Measurements from ENCODE around the gene EXOC5. TPM values are rescaled to one million over a fixed set of nuclear protein-coding genes. Genes with fewer than 3 reads are reported as not detected.
"Not testable (repeated sequence)": the region's sequence is repeated elsewhere in the genome, so short reads cannot be mapped to it uniquely, and the experiment has no call there.

Gene EXOC5
- total and polyA plus RNA-seq, 10 donors, result 8.8 to 77.2 (median 55.7) TPM

DNA sequence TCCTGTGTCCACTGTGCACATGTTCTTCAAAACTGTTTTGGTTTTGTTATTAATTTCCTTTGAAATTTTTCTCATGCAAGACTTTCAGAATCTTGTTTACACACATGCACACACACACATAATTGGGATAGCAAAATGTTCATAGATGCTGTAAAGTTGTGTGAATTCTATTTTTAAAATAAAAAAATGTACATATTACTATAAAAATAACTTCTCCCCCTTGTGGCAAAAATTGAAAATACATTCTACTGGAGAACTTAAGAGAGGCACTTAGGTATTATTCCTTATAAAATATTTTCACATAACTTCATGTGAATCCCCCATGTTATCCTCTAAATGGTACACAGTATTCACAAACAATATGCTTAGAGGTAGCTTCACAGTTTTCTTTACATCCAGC, 66.0 kb downstream of the EXOC5 start:
- H3K27ac ChIP-seq; H3K4me1 ChIP-seq; H3K4me3 ChIP-seq; H3K27me3 ChIP-seq (replicated peaks in 1 of 7); H3K9me3 ChIP-seq; intact Hi-C loops (cut with DNase I; ENCODE audit: low total_unique reads); DNase-seq: not testable (repeated sequence)
- peaks cover 0 to 19% (median under 1%) of the 10 kb centered on the region in 6 donors for H3K36me3 ChIP-seq
- TF ChIP-seq, protein P1, sequence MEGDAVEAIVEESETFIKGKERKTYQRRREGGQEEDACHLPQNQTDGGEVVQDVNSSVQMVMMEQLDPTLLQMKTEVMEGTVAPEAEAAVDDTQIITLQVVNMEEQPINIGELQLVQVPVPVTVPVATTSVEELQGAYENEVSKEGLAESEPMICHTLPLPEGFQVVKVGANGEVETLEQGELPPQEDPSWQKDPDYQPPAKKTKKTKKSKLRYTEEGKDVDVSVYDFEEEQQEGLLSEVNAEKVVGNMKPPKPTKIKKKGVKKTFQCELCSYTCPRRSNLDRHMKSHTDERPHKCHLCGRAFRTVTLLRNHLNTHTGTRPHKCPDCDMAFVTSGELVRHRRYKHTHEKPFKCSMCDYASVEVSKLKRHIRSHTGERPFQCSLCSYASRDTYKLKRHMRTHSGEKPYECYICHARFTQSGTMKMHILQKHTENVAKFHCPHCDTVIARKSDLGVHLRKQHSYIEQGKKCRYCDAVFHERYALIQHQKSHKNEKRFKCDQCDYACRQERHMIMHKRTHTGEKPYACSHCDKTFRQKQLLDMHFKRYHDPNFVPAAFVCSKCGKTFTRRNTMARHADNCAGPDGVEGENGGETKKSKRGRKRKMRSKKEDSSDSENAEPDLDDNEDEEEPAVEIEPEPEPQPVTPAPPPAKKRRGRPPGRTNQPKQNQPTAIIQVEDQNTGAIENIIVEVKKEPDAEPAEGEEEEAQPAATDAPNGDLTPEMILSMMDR (IDR thresholded peaks at IDR 0.05 in 8 of 11, conservative IDR thresholded peaks at IDR 0.05 in 3 of 11), result peak in 6 of 11 experiments; percentile 19 to 54 (median 42)

GRCh38 chr14:57199921-57200320, 68.8 kb downstream of the EXOC5 start:
- WGBS, 5 donors, result 88 to 96% (median 96%) methylated on average over 6 of the region's 6 CpGs
- no peak for TF ChIP-seq POLR2A (IDR thresholded peaks at IDR 0.05)
- no peak for TF ChIP-seq POLR2AphosphoS5 (IDR thresholded peaks at IDR 0.05)
- TF ChIP-seq, protein P1 (IDR thresholded peaks at IDR 0.05 in 8 of 11, conservative IDR thresholded peaks at IDR 0.05 in 3 of 11), result no peak
- no peak overlapping the region for H3K27ac ChIP-seq
- H3K27me3 ChIP-seq (replicated peaks in 1 of 7), result peaks cover 0 to 4% (median 0%) of the 10 kb centered on the region in 7 donors
- H3K36me3 ChIP-seq, result no peaks in the 10 kb centered on the region
- no peaks in the 10 kb centered on the region for H3K9me3 ChIP-seq
- DNase-seq, result no peak
- no peak overlapping the region for H3K4me3 ChIP-seq
- intact Hi-C loops (cut with DNase I; ENCODE audit: low total_unique reads), result no loop called here
- no peaks in the 10 kb centered on the region for H3K4me1 ChIP-seq

GRCh38 chr14:57189070-57189469, 79.6 kb downstream of the EXOC5 start:
- 71 to 89% (median 81%) methylated on average over 7 of the region's 7 CpGs for WGBS, 5 donors
- Histone ChIP-seq H3K9me3 (no peaks in the 10 kb centered on the region), H3K4me3 (no peak overlapping the region), H3K27ac (no peak overlapping the region), H3K27me3 (replicated peaks in 1 of 7) (peaks cover 0 to 15% (median 0%) of the 10 kb centered on the region in 7 donors), H3K4me1 (no peaks in the 10 kb centered on the region), H3K36me3 (no peaks in the 10 kb centered on the region)
- intact Hi-C loops (cut with DNase I; ENCODE audit: low total_unique reads), result no loop called here
- no peak for TF ChIP-seq POLR2AphosphoS5 (IDR thresholded peaks at IDR 0.05)
- DNase-seq, result no peak

GRCh38 chr14:57182760-57183503, 85.8 kb downstream of the EXOC5 start:
- intact Hi-C loops (cut with DNase I; ENCODE audit: low total_unique reads), result no loop called here
- Histone ChIP-seq H3K27ac (no peak overlapping the region), H3K27me3 (replicated peaks in 1 of 7) (peaks cover 0 to 6% (median 0%) of the 10 kb centered on the region in 7 donors), H3K9me3 (no peaks in the 10 kb centered on the region), H3K36me3 (no peaks in the 10 kb centered on the region), H3K4me1 (no peaks in the 10 kb centered on the region), H3K4me3 (no peak overlapping the region)
- WGBS, 5 donors, result 16 to 20% (median 18%) methylated on average over 5 of the region's 5 CpGs
- TF ChIP-seq POLR2AphosphoS5 (IDR thresholded peaks at IDR 0.05), result no peak
- DNase-seq, result no peak

DNA sequence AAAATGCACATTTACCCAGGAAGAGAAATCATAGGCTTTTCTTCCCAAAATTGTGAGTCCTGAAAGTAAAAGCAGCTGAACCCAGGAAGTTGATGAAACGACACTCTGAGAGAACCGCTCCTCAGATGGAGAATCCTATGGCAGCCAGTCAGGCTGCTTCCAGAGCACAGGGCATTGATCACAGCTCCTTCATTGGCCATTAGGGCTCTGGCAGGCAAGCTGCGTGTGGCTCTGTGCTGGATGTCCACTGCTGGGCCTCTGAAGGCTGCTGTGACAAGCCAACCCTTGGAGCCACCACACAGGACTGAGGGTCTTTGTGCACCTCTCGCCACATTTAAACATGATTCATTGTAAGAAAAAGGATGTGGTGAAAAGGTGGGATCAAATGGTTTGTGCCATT, 89.4 kb downstream of the EXOC5 start:
- WGBS, 5 donors, result 64 to 79% (median 71%) methylated on average over 4 of the region's 4 CpGs
- no peaks in the 10 kb centered on the region for H3K9me3 ChIP-seq
- H3K36me3 ChIP-seq, result no peaks in the 10 kb centered on the region
- H3K27me3 ChIP-seq (replicated peaks in 1 of 7), result peaks cover 0 to 7% (median 0%) of the 10 kb centered on the region in 7 donors
- H3K4me3 ChIP-seq, result no peak overlapping the region
- intact Hi-C loops (cut with DNase I; ENCODE audit: low total_unique reads), result no loop called here
- H3K27ac ChIP-seq, result no peak overlapping the region
- no peaks in the 10 kb centered on the region for H3K4me1 ChIP-seq
- no peak for TF ChIP-seq POLR2AphosphoS5 (IDR thresholded peaks at IDR 0.05)
- TF ChIP-seq, protein P1 (IDR thresholded peaks at IDR 0.05 in 8 of 11, conservative IDR thresholded peaks at IDR 0.05 in 3 of 11), result no peak
- no peak for TF ChIP-seq POLR2A (IDR thresholded peaks at IDR 0.05)
- DNase-seq, result no peak
